Neuronal stem cell (in vitro differentiated cells): ENCODE measurements around the gene ACO1.

ENCODE experiments used
- DNase-seq: peaks from one replicate; pipeline ENCODE4 v3.0.0-alpha.2; 2013; ENCODE audit warnings: low spot score
- H2AFZ ChIP-seq: one replicate; pipeline ENCODE4 v1.6.1; 2013; ENCODE audit warnings: mild to moderate bottlenecking, low read length, inconsistent platforms
- H2AK5ac ChIP-seq: 2 replicates; pipeline ENCODE4 v1.6.1; 2013; ENCODE audit warnings: low read depth, mild to moderate bottlenecking, inconsistent platforms, low read length, moderate library complexity, mixed read lengths
- H2BK120ac ChIP-seq: 2 replicates; pipeline ENCODE4 v1.6.1; 2013; ENCODE audit warnings: low read depth, mild to moderate bottlenecking, inconsistent platforms, low read length, moderate library complexity, mixed read lengths
- H2BK12ac ChIP-seq: one replicate; pipeline ENCODE4 v1.6.1; 2013; ENCODE audit warnings: low read length, inconsistent platforms
- H2BK15ac ChIP-seq: 2 replicates; pipeline ENCODE4 v1.6.1; 2013; ENCODE audit warnings: mild to moderate bottlenecking, low read length, inconsistent platforms, mixed read lengths
- H2BK5ac ChIP-seq: one replicate; pipeline ENCODE4 v1.6.1; 2013; ENCODE audit warnings: inconsistent platforms, mild to moderate bottlenecking, low read length, moderate library complexity
- H3K14ac ChIP-seq: one replicate; pipeline ENCODE4 v1.6.1; 2013; ENCODE audit warnings: low read length, inconsistent platforms
- H3K18ac ChIP-seq: 2 replicates; pipeline ENCODE4 v1.6.1; 2013; ENCODE audit warnings: low read length, inconsistent platforms
- H3K23ac ChIP-seq: 2 replicates; pipeline ENCODE4 v1.6.1; 2013; ENCODE audit warnings: low read depth, mild to moderate bottlenecking, mixed read lengths, low read length, inconsistent platforms; ENCODE audit not compliant: poor library complexity
- H3K27ac ChIP-seq: replicated peaks from 3 replicates; pipeline ENCODE4 v1.5.1; 2013; ENCODE audit warnings: low read length, inconsistent platforms
- H3K27me3 ChIP-seq, 3 experiments: 2 replicates each; pipeline ENCODE4 v1.6.1; 2013; ENCODE audit warnings: low read length in 3 of 3, mild to moderate bottlenecking in 2 of 3, inconsistent platforms in 1 of 3, low read depth in 1 of 3, mixed read lengths in 1 of 3, moderate library complexity in 1 of 3; ENCODE audit not compliant: control insufficient read depth in 3 of 3, insufficient read depth in 3 of 3
- H3K36me3 ChIP-seq, 2 donors: replicated peaks in 1 of 2; 2 replicates each; pipeline ENCODE4 v1.6.1; 2013; ENCODE audit warnings: low read length in 2 of 2; ENCODE audit not compliant: control insufficient read depth in 2 of 2, insufficient read depth in 2 of 2
- H3K4ac ChIP-seq: 2 replicates; pipeline ENCODE4 v1.6.1; 2013; ENCODE audit warnings: inconsistent platforms, mild to moderate bottlenecking, low read length, moderate library complexity
- H3K4me1 ChIP-seq, 2 donors: 1 replicate in 1 of 2; 2 replicates in 1 of 2; pipeline ENCODE4 v1.6.1; 2013; ENCODE audit warnings: low read length in 2 of 2, low read depth in 1 of 2; ENCODE audit not compliant: control insufficient read depth in 2 of 2, insufficient read depth in 1 of 2
- H3K4me2 ChIP-seq: one replicate; pipeline ENCODE4 v1.6.1; 2013; ENCODE audit warnings: mild to moderate bottlenecking, low read length, inconsistent platforms; ENCODE audit not compliant: insufficient read depth, poor library complexity, severe bottlenecking
- H3K4me3 ChIP-seq, 2 donors: 2 replicates each; pipeline ENCODE4 v1.5.1; 2013; ENCODE audit warnings: low read length in 2 of 2, mild to moderate bottlenecking in 2 of 2, inconsistent platforms in 1 of 2, moderate library complexity in 1 of 2
- H3K79me1 ChIP-seq: one replicate; pipeline ENCODE4 v1.6.1; 2013; ENCODE audit warnings: low read depth, mild to moderate bottlenecking, inconsistent platforms, low read length, moderate library complexity
- H3K9ac ChIP-seq: one replicate; pipeline ENCODE4 v1.6.1; 2013; ENCODE audit warnings: mild to moderate bottlenecking, low read depth, low read length, inconsistent platforms; ENCODE audit not compliant: poor library complexity
- H3K9me3 ChIP-seq, 2 donors: replicated peaks in 1 of 2; 2 replicates each; pipeline versions ENCODE3 to v1.6.1; 2013; ENCODE audit warnings: low read length in 2 of 2, mild to moderate bottlenecking in 2 of 2, inconsistent platforms in 1 of 2, low read depth in 1 of 2, mixed read lengths in 1 of 2, moderate library complexity in 1 of 2; ENCODE audit not compliant: control insufficient read depth in 2 of 2, insufficient read depth in 1 of 2
- H4K8ac ChIP-seq: one replicate; pipeline ENCODE4 v1.6.1; 2013; ENCODE audit warnings: low read depth, mild to moderate bottlenecking, inconsistent platforms, low read length, moderate library complexity
- H4K91ac ChIP-seq: one replicate; pipeline ENCODE4 v1.6.1; 2013; ENCODE audit warnings: low read length, low read depth, mild to moderate bottlenecking, inconsistent platforms; ENCODE audit not compliant: poor library complexity
- WGBS, 2 donors: extraction: QIAGEN DNeasy Blood & Tissue Kit; methylation state at CpG; one replicate each; pipeline ENCODE4 v1.1.7; 2013; ENCODE audit warnings: missing lambda C conversion rate in 2 of 2, mixed read lengths in 1 of 2; ENCODE audit not compliant: insufficient read length in 2 of 2, insufficient replicate concordance in 1 of 2; ENCODE audit errors: extremely low coverage in 2 of 2; 5-methylcytosine and 5-hydroxymethylcytosine counted together

The ACO1 gene

DNA sequence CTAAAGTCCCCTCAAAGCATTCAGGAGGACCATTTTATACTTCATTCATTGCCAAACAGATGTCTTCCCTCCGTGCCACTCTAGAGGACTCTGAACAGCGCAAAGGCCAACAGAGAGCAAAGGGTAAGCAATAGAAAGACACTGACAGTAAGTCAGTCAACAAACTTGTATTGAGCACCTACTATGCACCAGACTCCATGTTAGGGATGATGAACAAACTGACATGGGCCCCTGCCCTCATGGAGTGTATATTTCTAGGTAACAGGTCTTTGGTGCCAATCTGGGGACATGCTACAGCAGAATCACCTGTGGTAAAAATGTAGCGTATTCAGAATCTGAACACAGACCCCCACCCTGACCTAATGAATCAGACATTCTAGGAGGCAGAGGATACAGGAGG, 3.5 kb upstream of the ACO1 start:
- H3K27ac ChIP-seq, result no peak overlapping the region
- no peak overlapping the region for H3K4me3 ChIP-seq
- no CpG with 5 or more reads among the region's 3 CpGs for WGBS, 2 donors
- peaks cover 4 to 5% of the 10 kb centered on the region in 2 donors for H3K4me1 ChIP-seq
- H3K4me2 ChIP-seq, result no peak overlapping the region
- H3K23ac ChIP-seq, result no peak overlapping the region
- no peak overlapping the region for H3K14ac ChIP-seq
- H2AFZ ChIP-seq, result no peak overlapping the region
- no peak overlapping the region for H2AK5ac ChIP-seq
- no peak overlapping the region for H3K4ac ChIP-seq
- no peaks in the 10 kb centered on the region for H3K36me3 ChIP-seq
- H3K9ac ChIP-seq, result no peak overlapping the region
- no peak overlapping the region for H4K91ac ChIP-seq
- H2BK120ac ChIP-seq, result no peak overlapping the region
- no peaks in the 10 kb centered on the region for H3K79me1 ChIP-seq
- no peak overlapping the region for H3K18ac ChIP-seq
- no peak for DNase-seq
- peaks cover 0 to 37% (median 15%) of the 10 kb centered on the region in 3 experiments for H3K27me3 ChIP-seq
- H4K8ac ChIP-seq, result no peak overlapping the region
- H3K9me3 ChIP-seq, result no peaks in the 10 kb centered on the region
- no peak overlapping the region for H2BK12ac ChIP-seq
- H2BK5ac ChIP-seq, result no peak overlapping the region
- no peak overlapping the region for H2BK15ac ChIP-seq

DNA sequence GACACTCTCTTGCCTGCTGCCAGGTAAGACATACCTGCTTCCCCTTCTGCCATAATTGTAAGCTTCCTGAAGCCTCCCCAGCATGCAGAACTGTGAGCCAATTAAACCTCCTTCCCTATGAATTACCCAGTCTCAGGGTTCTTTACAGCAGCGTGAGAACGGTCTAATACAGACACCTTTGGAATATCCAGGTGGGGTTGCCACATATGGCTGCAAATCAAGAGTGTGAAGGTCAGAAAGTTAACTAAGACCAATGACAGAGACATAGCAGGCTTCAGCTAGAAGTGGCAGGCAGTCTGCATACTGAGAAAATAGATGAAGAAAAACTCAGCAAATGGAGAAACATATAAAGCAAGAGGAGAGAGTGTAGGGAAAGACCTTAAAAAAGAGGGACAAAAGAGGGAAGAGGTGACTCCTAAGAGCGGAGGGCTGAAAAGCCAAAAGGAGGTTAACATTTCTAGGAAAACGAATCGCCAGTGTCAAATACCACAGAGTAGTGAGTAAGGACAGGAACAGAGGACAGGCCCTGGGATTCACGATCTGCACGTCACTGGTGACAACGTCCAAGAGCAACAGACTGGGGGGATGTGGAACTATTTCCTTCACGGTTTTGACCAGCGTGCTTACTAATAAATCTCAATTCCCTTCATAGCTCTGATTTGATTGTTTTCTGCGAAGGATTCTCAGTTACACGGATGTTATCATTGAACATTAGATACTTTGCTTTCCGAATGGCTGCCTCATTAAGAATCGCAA, 1.7 kb upstream of the ACO1 start:
- H3K27me3 ChIP-seq, result peaks cover 0 to 37% (median 15%) of the 10 kb centered on the region in 3 experiments
- H2BK5ac ChIP-seq, result no peak overlapping the region
- H3K4me3 ChIP-seq, result no peak overlapping the region
- no peak overlapping the region for H3K9ac ChIP-seq
- H3K14ac ChIP-seq, result no peak overlapping the region
- H3K4me2 ChIP-seq, result no peak overlapping the region
- H4K8ac ChIP-seq, result no peak overlapping the region
- no peak overlapping the region for H3K18ac ChIP-seq
- DNase-seq, result no peak
- H2AFZ ChIP-seq, result no peak overlapping the region
- no peaks in the 10 kb centered on the region for H3K9me3 ChIP-seq
- no peak overlapping the region for H2BK12ac ChIP-seq
- peaks cover 4 to 5% of the 10 kb centered on the region in 2 donors for H3K4me1 ChIP-seq
- no peak overlapping the region for H3K4ac ChIP-seq
- no peak overlapping the region for H2BK120ac ChIP-seq
- no peak overlapping the region for H2AK5ac ChIP-seq
- WGBS, 2 donors, result no CpG with 5 or more reads among the region's 14 CpGs
- no peak overlapping the region for H3K27ac ChIP-seq
- no peak overlapping the region for H4K91ac ChIP-seq
- no peaks in the 10 kb centered on the region for H3K36me3 ChIP-seq
- H2BK15ac ChIP-seq, result no peak overlapping the region
- H3K79me1 ChIP-seq, result no peaks in the 10 kb centered on the region
- H3K23ac ChIP-seq, result no peak overlapping the region

DNA sequence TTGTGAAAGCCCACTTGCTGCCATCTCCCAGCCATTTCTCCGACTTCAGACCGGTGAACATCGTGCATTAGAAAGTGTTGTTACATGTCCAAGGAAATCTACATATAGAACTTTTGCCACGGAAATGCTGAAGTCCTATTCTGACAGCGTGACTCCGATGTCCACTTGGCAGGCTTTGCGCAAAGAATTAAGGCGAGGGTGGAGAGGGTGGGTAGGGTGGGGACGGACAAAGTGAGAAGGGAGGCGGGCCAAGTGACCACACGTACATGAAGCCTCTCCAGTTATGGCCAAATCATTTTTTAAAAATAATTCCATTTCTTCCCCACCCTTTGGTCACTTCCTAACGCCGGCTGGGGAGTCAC, 460 bp upstream of the ACO1 start:
- DNase-seq, result no peak
- Histone ChIP-seq H3K27ac (no peak overlapping the region), H3K27me3 (peaks cover 0 to 37% (median 15%) of the 10 kb centered on the region in 3 experiments), H4K8ac (no peak overlapping the region), H3K36me3 (no peaks in the 10 kb centered on the region), H2BK15ac (no peak overlapping the region), H4K91ac (no peak overlapping the region), H3K9me3 (no peaks in the 10 kb centered on the region), H2BK120ac (no peak overlapping the region), H3K4me1 (peaks cover 4 to 5% of the 10 kb centered on the region in 2 donors), H3K14ac (no peak overlapping the region), H3K18ac (peak overlapping the region; percentile 74), H2BK5ac (no peak overlapping the region), H3K79me1 (no peaks in the 10 kb centered on the region), H3K4ac (no peak overlapping the region), H3K9ac (peak overlapping the region; percentile 44), H2BK12ac (no peak overlapping the region), H3K23ac (no peak overlapping the region), H2AFZ (peak overlapping the region; percentile 99), H3K4me2 (peak overlapping the region; percentile 75), H2AK5ac (no peak overlapping the region), H3K4me3 (peak overlapping the region; percentile 76 to 96)
- WGBS, 2 donors, result no CpG with 5 or more reads among the region's 13 CpGs

DNA sequence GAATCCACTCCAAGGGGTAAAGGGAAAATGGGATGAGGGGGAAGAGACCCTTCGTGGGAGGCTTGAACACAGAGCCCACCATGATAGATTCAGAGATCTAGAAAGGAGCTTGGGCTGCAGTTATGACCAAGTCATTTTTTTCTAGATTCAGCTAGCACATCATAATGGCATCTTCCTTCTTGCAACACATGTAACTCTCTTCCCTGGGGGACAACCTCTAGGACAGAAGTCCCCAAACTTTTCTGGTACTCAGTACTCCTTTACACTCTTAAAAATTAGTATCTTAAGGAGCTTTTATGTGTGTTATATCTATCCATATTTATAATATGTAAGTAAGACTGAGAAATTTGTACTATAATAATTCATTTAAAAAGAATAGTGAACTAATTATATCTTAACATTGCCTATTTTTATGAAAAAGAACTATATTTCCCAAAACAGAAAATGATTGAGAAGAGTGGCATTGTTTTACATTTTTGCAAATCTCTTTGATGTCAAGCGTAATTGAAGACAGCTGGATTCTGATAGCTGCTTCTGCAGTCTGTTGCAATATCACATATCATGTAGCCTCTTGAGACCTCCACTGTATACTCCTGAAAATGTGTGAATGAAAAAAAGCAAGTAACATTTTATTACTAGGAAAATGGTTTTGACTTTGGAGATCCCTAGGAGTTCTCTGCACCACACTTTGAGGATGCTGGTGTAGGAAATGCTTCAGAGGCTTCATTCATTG, 875 bp downstream of the ACO1 start:
- no peak overlapping the region for H2BK15ac ChIP-seq
- H2BK5ac ChIP-seq, result no peak overlapping the region
- no peak overlapping the region for H3K14ac ChIP-seq
- H3K27me3 ChIP-seq, result peaks cover 0 to 33% (median 15%) of the 10 kb centered on the region in 3 experiments
- H3K23ac ChIP-seq, result no peak overlapping the region
- no peak overlapping the region for H3K18ac ChIP-seq
- H3K36me3 ChIP-seq, result peaks cover 0 to 2% of the 10 kb centered on the region in 2 donors
- peak overlapping the region; percentile 93 to 96 for H3K4me3 ChIP-seq
- no peak for DNase-seq
- H4K91ac ChIP-seq, result no peak overlapping the region
- H2BK12ac ChIP-seq, result no peak overlapping the region
- H4K8ac ChIP-seq, result no peak overlapping the region
- H3K79me1 ChIP-seq, result no peaks in the 10 kb centered on the region
- H3K4me2 ChIP-seq, result peak overlapping the region; percentile 75
- WGBS, 2 donors, result no CpG with 5 or more reads among the region's 2 CpGs
- H3K9ac ChIP-seq, result peak overlapping the region; percentile 94
- H3K4ac ChIP-seq, result no peak overlapping the region
- no peak overlapping the region for H2BK120ac ChIP-seq
- no peak overlapping the region for H3K27ac ChIP-seq
- H3K4me1 ChIP-seq, result peaks cover 4 to 5% of the 10 kb centered on the region in 2 donors
- H2AK5ac ChIP-seq, result no peak overlapping the region
- H3K9me3 ChIP-seq, result peaks cover 0 to 2% of the 10 kb centered on the region in 2 donors
- peak overlapping the region; percentile 99 for H2AFZ ChIP-seq
